GM23338 (cell line): ENCODE data around the gene GRID1. TPM values are rescaled to one million over a fixed set of nuclear protein-coding genes. Genes with fewer than 3 reads are reported as not detected.

ENCODE experiments used
- ATAC-seq: fragments of 200-7000 bp; cut with Tn5 transposase; 3 replicates; pipeline ENCODE4 v1.9.1; 2020
- DNase-seq: peaks from one replicate; pipeline ENCODE4 v3.0.0-alpha.2; 2015; ENCODE audit warnings: low spot score
- H2AFZ ChIP-seq: fragments of 200-600 bp; sonication (generic); 2 replicates; pipeline ENCODE4 v1.8.0; 2016; ENCODE audit warnings: antibody characterized with exemption, mild to moderate bottlenecking, moderate library complexity
- H3F3A ChIP-seq: fragments of 200-600 bp; sonication (generic); replicated peaks from 2 replicates; pipeline ENCODE4 v1.8.0; 2017; ENCODE audit warnings: antibody characterized with exemption, mixed run types, low read depth
- H3K27ac ChIP-seq: fragments of 200-600 bp; sonication (generic); 2 replicates; pipeline ENCODE4 v1.6.1; 2016; ENCODE audit warnings: low read depth
- H3K27me3 ChIP-seq: fragments of 200-600 bp; sonication (generic); 2 replicates; pipeline ENCODE4 v1.8.0; 2016; ENCODE audit warnings: mild to moderate bottlenecking, mixed run types, moderate library complexity; ENCODE audit not compliant: insufficient read depth
- H3K36me3 ChIP-seq: fragments of 200-600 bp; sonication (generic); 2 replicates; pipeline ENCODE4 v1.8.0; 2016; ENCODE audit warnings: mild to moderate bottlenecking; ENCODE audit not compliant: insufficient read depth
- H3K4me1 ChIP-seq: fragments of 200-600 bp; sonication (generic); 2 replicates; pipeline ENCODE4 v1.8.0; 2016; ENCODE audit warnings: mild to moderate bottlenecking, moderate library complexity; ENCODE audit not compliant: insufficient read depth
- H3K4me2 ChIP-seq: fragments of 200-600 bp; sonication (generic); 2 replicates; pipeline ENCODE4 v1.7.1; 2017; ENCODE audit warnings: mixed run types
- H3K4me3 ChIP-seq: fragments of 200-600 bp; sonication (generic); 2 replicates; pipeline ENCODE4 v1.6.1; 2016; ENCODE audit warnings: mixed run types
- H3K79me2 ChIP-seq: fragments of 200-600 bp; sonication (generic); replicated peaks from 2 replicates; pipeline ENCODE4 v1.8.0; 2017; ENCODE audit warnings: mild to moderate bottlenecking; ENCODE audit not compliant: insufficient read depth
- H3K9me2 ChIP-seq: fragments of 200-600 bp; sonication (generic); 2 replicates; pipeline ENCODE4 v1.8.0; 2017; ENCODE audit not compliant: insufficient read depth
- H4K20me1 ChIP-seq: fragments of 200-600 bp; sonication (generic); replicated peaks from 2 replicates; pipeline ENCODE4 v1.8.0; 2017; ENCODE audit warnings: mild to moderate bottlenecking; ENCODE audit not compliant: insufficient read depth
- H3K27ac Mint-ChIP-seq: 2 replicates; pipeline ENCODE4 v1.8.0; 2020; ENCODE audit warnings: inconsistent platforms, mild to moderate bottlenecking, moderate library complexity, mixed read lengths
- H3K27me3 Mint-ChIP-seq: 3 replicates; pipeline ENCODE4 v1.8.0; 2022; ENCODE audit warnings: low read depth, mild to moderate bottlenecking, moderate library complexity, mixed read lengths, inconsistent platforms; ENCODE audit not compliant: insufficient read depth, poor library complexity
- H3K36me3 Mint-ChIP-seq: 3 replicates; pipeline ENCODE4 v1.8.0; 2021; ENCODE audit warnings: low read depth, mild to moderate bottlenecking, inconsistent platforms, moderate library complexity, mixed read lengths
- H3K4me1 Mint-ChIP-seq: 3 replicates; pipeline ENCODE4 v1.8.0; 2020; ENCODE audit warnings: mild to moderate bottlenecking, inconsistent platforms, mixed read lengths
- H3K4me3 Mint-ChIP-seq: 3 replicates; pipeline ENCODE4 v1.8.0; 2021; ENCODE audit warnings: moderate library complexity, mild to moderate bottlenecking, inconsistent platforms, mixed read lengths
- H3K9me3 Mint-ChIP-seq: 3 replicates; pipeline ENCODE4 v1.8.0; 2020; ENCODE audit warnings: moderate library complexity, mild to moderate bottlenecking, inconsistent platforms, mixed read lengths
- CREB1 ChIP-seq: fragments of 250-450 bp; sonication (Bioruptor Pico); IDR thresholded peaks from 2 replicates; pipeline ENCODE4 v1.5.0; 2020; ENCODE audit warnings: low read depth, mild to moderate bottlenecking, moderate library complexity
- CTCF ChIP-seq, 2 experiments: fragments of 200-600 bp in 1 of 2; sonication (generic) in 1 of 2; conservative IDR thresholded peaks; 2 replicates each; pipeline versions ENCODE4 v1.5.1 to v1.6.1; 2016 to 2017; ENCODE audit warnings: antibody characterized with exemption in 2 of 2, low read depth in 2 of 2, mild to moderate bottlenecking in 2 of 2, moderate library complexity in 1 of 2
- ETS1 ChIP-seq: IDR thresholded peaks from 2 replicates; pipeline ENCODE4 v1.6.1; 2016; ENCODE audit warnings: antibody characterized with exemption
- EZH2 ChIP-seq: fragments of 200-600 bp; sonication (generic); IDR thresholded peaks from one replicate; pipeline ENCODE4 v1.8.0; 2017; ENCODE audit warnings: antibody characterized with exemption, mild to moderate bottlenecking, low read depth; ENCODE audit not compliant: unreplicated experiment
- EZH2phosphoT487 ChIP-seq: fragments of 200-600 bp; sonication (generic); IDR thresholded peaks from one replicate; pipeline ENCODE4 v1.8.1; 2018; ENCODE audit warnings: antibody characterized with exemption; ENCODE audit not compliant: unreplicated experiment
- JUNB ChIP-seq: IDR thresholded peaks from one replicate; pipeline ENCODE4 v1.6.1; 2016; ENCODE audit warnings: antibody characterized with exemption; ENCODE audit not compliant: unreplicated experiment
- REST ChIP-seq: IDR thresholded peaks from one replicate; pipeline ENCODE4 v1.6.1; 2018; ENCODE audit warnings: antibody characterized with exemption; ENCODE audit not compliant: unreplicated experiment
- STAT1 ChIP-seq: IDR thresholded peaks from one replicate; pipeline ENCODE4 v1.6.1; 2016; ENCODE audit warnings: antibody characterized with exemption; ENCODE audit not compliant: unreplicated experiment
- ZNF331 ChIP-seq: fragments of 250-450 bp; sonication (Bioruptor Pico); IDR thresholded peaks from 2 replicates; pipeline ENCODE4 v1.5.0; 2020; ENCODE audit warnings: low read depth, mild to moderate bottlenecking, moderate library complexity
- ZNF462 ChIP-seq: fragments of 250-450 bp; sonication (Bioruptor Pico); IDR thresholded peaks from 2 replicates; pipeline ENCODE4 v1.5.0; 2020; ENCODE audit warnings: mild to moderate bottlenecking, moderate library complexity
- polyA plus RNA-seq: library from polyadenylated mRNA; unstranded; fragments of >200 nt; fragmentation: Nextera tagmentation; extraction: Ambion mirVana; gene quantifications from 2 replicates; pipeline ENCODE4 v1.2.1, GENCODE V29; 2016
- total RNA-seq: library from RNA; depleted of rRNA; stranded (reverse); fragments of >200 nt; shearing (Covaris generic); gene quantifications from 2 replicates; pipeline ENCODE4 v1.2.3, GENCODE V29; 2014

The GRID1 gene
- total and polyA plus RNA-seq, 2 experiments from 2014 or later: 0.14 to 0.15 TPM

- TF ChIP-seq ZNF462 (CRISPR knock-in tag) (no peak), CTCF (conservative IDR thresholded peaks at IDR 0.05; ENCODE audit: low read depth in 2 of 2) (no peak), CREB1 (no peak), STAT1 (no peak)
These were observed 46.6 kb upstream of the GRID1 start (continued) for GRCh38 chr10:86413046-86413728.

GRCh38 chr10:86411852-86412560 lies 45.4 kb upstream of the GRID1 start:
- no peaks in the 10 kb centered on the region for H3K36me3 Mint-ChIP-seq
- no peaks in the 10 kb centered on the region; the same call in 1 of the 2 replicates for H4K20me1 ChIP-seq
- H3K27me3 ChIP-seq: no peaks in the 10 kb centered on the region
- no peaks in the 10 kb centered on the region for H3F3A ChIP-seq
- H3K27ac Mint-ChIP-seq: no peak overlapping the region
- H3K36me3 ChIP-seq: no peaks in the 10 kb centered on the region
- peaks cover 2% of the 10 kb centered on the region for H3K27me3 Mint-ChIP-seq
- no peak overlapping the region for H3K4me2 ChIP-seq
- H3K4me3 Mint-ChIP-seq: no peak overlapping the region
- H3K4me1 Mint-ChIP-seq: peaks cover 7% of the 10 kb centered on the region; the same call in 1 of the 3 replicates
- no peak overlapping the region for H3K27ac ChIP-seq
- H3K4me1 ChIP-seq: peaks cover 10% of the 10 kb centered on the region
- H3K9me2 ChIP-seq: no peaks in the 10 kb centered on the region
- H2AFZ ChIP-seq: no peak overlapping the region
- DNase-seq (no peak), ATAC-seq (no peak)
- no peaks in the 10 kb centered on the region; the same call in 2 of the 3 replicates for H3K9me3 Mint-ChIP-seq
- H3K79me2 ChIP-seq: no peaks in the 10 kb centered on the region
- H3K4me3 ChIP-seq: no peak overlapping the region
- no peak for TF ChIP-seq JUNB
- TF ChIP-seq EZH2: no peak
- no peak for TF ChIP-seq ZNF331 (CRISPR knock-in tag)
- no peak for TF ChIP-seq CREB1
- no peak for TF ChIP-seq ETS1
- no peak for TF ChIP-seq EZH2phosphoT487
- no peak for TF ChIP-seq REST
